Measurements from ENCODE around the gene TXNRD2. TPM values are rescaled to one million over a fixed set of nuclear protein-coding genes. Genes with fewer than 3 reads are reported as not detected.

Gene TXNRD2
- total RNA-seq, 1 donor from 2014 or later: 25.7 TPM

GRCh38 chr22:19840955-19841640, 100.5 kb downstream of the TXNRD2 start:
- Histone ChIP-seq H3K27me3 (ENCODE audit: insufficient read depth, low read length) (no peaks in the 10 kb centered on the region), H3K79me2 (ENCODE audit: insufficient read depth, low read length) (no peaks in the 10 kb centered on the region), H3K9me3 (ENCODE audit: insufficient read depth, low read depth, low read length) (no peaks in the 10 kb centered on the region), H2AFZ (ENCODE audit: low read depth, low read length) (no peak overlapping the region), H3K4me2 (ENCODE audit: low read length) (no peak overlapping the region), H4K20me1 (ENCODE audit: insufficient read depth, low read length) (peaks cover 43% of the 10 kb centered on the region), H3K9ac (ENCODE audit: low read length) (no peak overlapping the region), H3K27ac (ENCODE audit: low read depth, low read length) (no peak overlapping the region), H3K36me3 (ENCODE audit: insufficient read depth, low read length) (no peaks in the 10 kb centered on the region), H3K4me3 (ENCODE audit: insufficient read depth, low read depth, low read length) (no peak overlapping the region), H3K4me1 (ENCODE audit: insufficient read depth, low read length) (peaks cover 13% of the 10 kb centered on the region)
- H3K27me3 Mint-ChIP-seq (ENCODE audit: low read depth, unreplicated experiment): no peaks in the 10 kb centered on the region
- H3K4me1 Mint-ChIP-seq (ENCODE audit: low read depth, unreplicated experiment): peaks cover 6% of the 10 kb centered on the region
- TF ChIP-seq EZH2 (IDR thresholded peaks at IDR 0.05; ENCODE audit: insufficient read depth, low read length) (no peak), CTCF (IDR thresholded peaks at IDR 0.05; ENCODE audit: insufficient read depth, low read depth, low read length) (no peak)
- H3K36me3 Mint-ChIP-seq (ENCODE audit: low read depth, unreplicated experiment): no peaks in the 10 kb centered on the region
- H3K4me3 Mint-ChIP-seq (ENCODE audit: unreplicated experiment): no peak overlapping the region
- no peaks in the 10 kb centered on the region for H3K9me3 Mint-ChIP-seq (ENCODE audit: unreplicated experiment)
- no peak overlapping the region for H3K27ac Mint-ChIP-seq (ENCODE audit: unreplicated experiment)
- no peak for FAIRE-seq
- no peak for DNase-seq (ENCODE audit: low read depth)

- H3K27ac ChIP-seq (ENCODE audit: low read depth, low read length): no peak overlapping the region
- H3K4me1 ChIP-seq (ENCODE audit: insufficient read depth, low read length): peaks cover 13% of the 10 kb centered on the region
- H3K36me3 Mint-ChIP-seq (ENCODE audit: low read depth, unreplicated experiment): no peaks in the 10 kb centered on the region
- no peak overlapping the region for H3K4me3 Mint-ChIP-seq (ENCODE audit: unreplicated experiment)
- no peak overlapping the region for H3K9ac ChIP-seq (ENCODE audit: low read length)
- TF ChIP-seq CTCF (IDR thresholded peaks at IDR 0.05; ENCODE audit: insufficient read depth, low read depth, low read length) (no peak), EZH2 (IDR thresholded peaks at IDR 0.05; ENCODE audit: insufficient read depth, low read length) (no peak)
- H3K9me3 ChIP-seq (ENCODE audit: insufficient read depth, low read depth, low read length): no peaks in the 10 kb centered on the region
- H3K4me3 ChIP-seq (ENCODE audit: insufficient read depth, low read depth, low read length): no peak overlapping the region
- no peaks in the 10 kb centered on the region for H3K79me2 ChIP-seq (ENCODE audit: insufficient read depth, low read length)
- H3K9me3 Mint-ChIP-seq (ENCODE audit: unreplicated experiment): no peaks in the 10 kb centered on the region
- no peaks in the 10 kb centered on the region for H3K36me3 ChIP-seq (ENCODE audit: insufficient read depth, low read length)
- no peak for FAIRE-seq
- no peaks in the 10 kb centered on the region for H3K27me3 Mint-ChIP-seq (ENCODE audit: low read depth, unreplicated experiment)
- H3K27me3 ChIP-seq (ENCODE audit: insufficient read depth, low read length): no peaks in the 10 kb centered on the region
- H2AFZ ChIP-seq (ENCODE audit: low read depth, low read length): no peak overlapping the region
- DNase-seq (ENCODE audit: low read depth): no peak
- H3K4me1 Mint-ChIP-seq (ENCODE audit: low read depth, unreplicated experiment): peaks cover 2% of the 10 kb centered on the region
- H4K20me1 ChIP-seq (ENCODE audit: insufficient read depth, low read length): peaks cover 33% of the 10 kb centered on the region
- H3K27ac Mint-ChIP-seq (ENCODE audit: unreplicated experiment): no peak overlapping the region
- H3K4me2 ChIP-seq (ENCODE audit: low read length): no peak overlapping the region
Observed at GRCh38 chr22:19840059-19840458, 101.6 kb downstream of the TXNRD2 start.

GRCh38 chr22:19837915-19838314, 103.7 kb downstream of the TXNRD2 start:
- TF ChIP-seq CTCF (IDR thresholded peaks at IDR 0.05; ENCODE audit: insufficient read depth, low read depth, low read length): no peak
- H3K9me3 ChIP-seq (ENCODE audit: insufficient read depth, low read depth, low read length): no peaks in the 10 kb centered on the region
- peaks cover 4% of the 10 kb centered on the region for H3K4me1 ChIP-seq (ENCODE audit: insufficient read depth, low read length)
- H3K4me1 Mint-ChIP-seq (ENCODE audit: low read depth, unreplicated experiment): peaks cover 1% of the 10 kb centered on the region
- H3K4me2 ChIP-seq (ENCODE audit: low read length): no peak overlapping the region
- H3K4me3 Mint-ChIP-seq (ENCODE audit: unreplicated experiment): no peak overlapping the region
- no peak overlapping the region for H3K27ac ChIP-seq (ENCODE audit: low read depth, low read length)
- H3K36me3 Mint-ChIP-seq (ENCODE audit: low read depth, unreplicated experiment): no peaks in the 10 kb centered on the region
- H2AFZ ChIP-seq (ENCODE audit: low read depth, low read length): no peak overlapping the region
- H3K27me3 ChIP-seq (ENCODE audit: insufficient read depth, low read length): no peaks in the 10 kb centered on the region
- no peak for DNase-seq (ENCODE audit: low read depth)
- FAIRE-seq: no peak
- H3K36me3 ChIP-seq (ENCODE audit: insufficient read depth, low read length): no peaks in the 10 kb centered on the region
- H3K4me3 ChIP-seq (ENCODE audit: insufficient read depth, low read depth, low read length): no peak overlapping the region
- H3K9ac ChIP-seq (ENCODE audit: low read length): no peak overlapping the region
- H3K27me3 Mint-ChIP-seq (ENCODE audit: low read depth, unreplicated experiment): no peaks in the 10 kb centered on the region
- H3K79me2 ChIP-seq (ENCODE audit: insufficient read depth, low read length): no peaks in the 10 kb centered on the region
- H3K9me3 Mint-ChIP-seq (ENCODE audit: unreplicated experiment): no peaks in the 10 kb centered on the region
- no peak overlapping the region for H3K27ac Mint-ChIP-seq (ENCODE audit: unreplicated experiment)
- H4K20me1 ChIP-seq (ENCODE audit: insufficient read depth, low read length): peaks cover 15% of the 10 kb centered on the region
